ENCODE data around the gene RAB3GAP1.

Gene RAB3GAP1

DNA sequence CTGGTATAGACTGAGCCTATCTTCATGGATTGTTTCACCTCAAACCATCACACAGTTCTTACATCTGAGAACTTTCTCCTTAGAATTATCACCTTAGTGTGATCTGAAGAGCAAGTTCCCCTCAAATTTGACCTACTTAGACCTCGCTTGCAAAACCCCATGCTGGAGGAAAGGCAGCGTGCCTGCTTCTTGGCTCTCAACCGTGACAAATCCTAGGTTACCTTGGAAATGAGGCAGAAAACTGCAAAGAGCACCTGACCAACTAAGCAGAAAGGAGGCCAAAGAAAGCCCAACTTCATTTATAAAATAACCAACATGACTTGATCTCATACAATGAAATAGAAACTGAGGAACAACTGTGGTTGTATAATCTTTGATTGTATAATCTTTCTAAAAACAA is 146.4 kb downstream of the RAB3GAP1 start:
- TF ChIP-seq YY1 (IDR thresholded peaks at IDR 0.05; ENCODE audit: low read depth) = no peak
- TF ChIP-seq CREB1 (IDR thresholded peaks at IDR 0.05; ENCODE audit: low read depth) = no peak
- no peak for TF ChIP-seq TAF1 (IDR thresholded peaks at IDR 0.05; ENCODE audit: low read depth)
- TF ChIP-seq CEBPB (IDR thresholded peaks at IDR 0.05) = no peak
- no peak for TF ChIP-seq EGR1 (IDR thresholded peaks at IDR 0.05)
- no peak for TF ChIP-seq FOXM1 (IDR thresholded peaks at IDR 0.05; ENCODE audit: borderline replicate concordance, low read depth)
- no peak for TF ChIP-seq ZBTB7A (IDR thresholded peaks at IDR 0.05; ENCODE audit: low read depth)
- TF ChIP-seq, protein P1, sequence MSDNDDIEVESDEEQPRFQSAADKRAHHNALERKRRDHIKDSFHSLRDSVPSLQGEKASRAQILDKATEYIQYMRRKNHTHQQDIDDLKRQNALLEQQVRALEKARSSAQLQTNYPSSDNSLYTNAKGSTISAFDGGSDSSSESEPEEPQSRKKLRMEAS (IDR thresholded peaks at IDR 0.05) = no peak
- TF ChIP-seq, protein P2, sequence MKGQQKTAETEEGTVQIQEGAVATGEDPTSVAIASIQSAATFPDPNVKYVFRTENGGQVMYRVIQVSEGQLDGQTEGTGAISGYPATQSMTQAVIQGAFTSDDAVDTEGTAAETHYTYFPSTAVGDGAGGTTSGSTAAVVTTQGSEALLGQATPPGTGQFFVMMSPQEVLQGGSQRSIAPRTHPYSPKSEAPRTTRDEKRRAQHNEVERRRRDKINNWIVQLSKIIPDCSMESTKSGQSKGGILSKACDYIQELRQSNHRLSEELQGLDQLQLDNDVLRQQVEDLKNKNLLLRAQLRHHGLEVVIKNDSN (IDR thresholded peaks at IDR 0.05) = no peak
- no peak for TF ChIP-seq EP300 (IDR thresholded peaks at IDR 0.05; ENCODE audit: borderline replicate concordance)
- no peak for TF ChIP-seq TEAD4 (IDR thresholded peaks at IDR 0.05)
- no peak for TF ChIP-seq TCF12 (IDR thresholded peaks at IDR 0.05; ENCODE audit: low read depth)
- TF ChIP-seq, protein P3, sequence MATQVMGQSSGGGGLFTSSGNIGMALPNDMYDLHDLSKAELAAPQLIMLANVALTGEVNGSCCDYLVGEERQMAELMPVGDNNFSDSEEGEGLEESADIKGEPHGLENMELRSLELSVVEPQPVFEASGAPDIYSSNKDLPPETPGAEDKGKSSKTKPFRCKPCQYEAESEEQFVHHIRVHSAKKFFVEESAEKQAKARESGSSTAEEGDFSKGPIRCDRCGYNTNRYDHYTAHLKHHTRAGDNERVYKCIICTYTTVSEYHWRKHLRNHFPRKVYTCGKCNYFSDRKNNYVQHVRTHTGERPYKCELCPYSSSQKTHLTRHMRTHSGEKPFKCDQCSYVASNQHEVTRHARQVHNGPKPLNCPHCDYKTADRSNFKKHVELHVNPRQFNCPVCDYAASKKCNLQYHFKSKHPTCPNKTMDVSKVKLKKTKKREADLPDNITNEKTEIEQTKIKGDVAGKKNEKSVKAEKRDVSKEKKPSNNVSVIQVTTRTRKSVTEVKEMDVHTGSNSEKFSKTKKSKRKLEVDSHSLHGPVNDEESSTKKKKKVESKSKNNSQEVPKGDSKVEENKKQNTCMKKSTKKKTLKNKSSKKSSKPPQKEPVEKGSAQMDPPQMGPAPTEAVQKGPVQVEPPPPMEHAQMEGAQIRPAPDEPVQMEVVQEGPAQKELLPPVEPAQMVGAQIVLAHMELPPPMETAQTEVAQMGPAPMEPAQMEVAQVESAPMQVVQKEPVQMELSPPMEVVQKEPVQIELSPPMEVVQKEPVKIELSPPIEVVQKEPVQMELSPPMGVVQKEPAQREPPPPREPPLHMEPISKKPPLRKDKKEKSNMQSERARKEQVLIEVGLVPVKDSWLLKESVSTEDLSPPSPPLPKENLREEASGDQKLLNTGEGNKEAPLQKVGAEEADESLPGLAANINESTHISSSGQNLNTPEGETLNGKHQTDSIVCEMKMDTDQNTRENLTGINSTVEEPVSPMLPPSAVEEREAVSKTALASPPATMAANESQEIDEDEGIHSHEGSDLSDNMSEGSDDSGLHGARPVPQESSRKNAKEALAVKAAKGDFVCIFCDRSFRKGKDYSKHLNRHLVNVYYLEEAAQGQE (IDR thresholded peaks at IDR 0.05; ENCODE audit: low read depth) = no peak

DNA sequence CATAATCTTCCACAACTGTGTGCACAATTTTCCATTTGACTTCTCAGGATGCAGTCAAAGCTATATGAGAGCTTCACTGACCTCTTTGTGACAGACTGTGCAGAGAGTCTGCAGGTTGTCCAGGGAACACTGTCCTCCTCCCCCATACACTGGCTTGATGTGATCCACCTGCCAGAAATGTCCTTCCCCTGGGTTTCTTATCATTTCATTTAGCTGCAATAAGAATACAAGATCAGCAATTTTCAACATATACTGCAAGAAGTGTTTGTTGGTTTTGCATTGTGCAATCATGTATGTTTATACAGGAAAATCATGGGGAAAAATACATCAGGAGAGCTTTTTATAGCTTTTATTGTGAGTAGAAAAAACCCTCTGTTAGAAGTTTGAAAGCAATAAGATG is 150.7 kb downstream of the RAB3GAP1 start:
- TF ChIP-seq, protein P1 (IDR thresholded peaks at IDR 0.05) = no peak
- TF ChIP-seq TCF12 (IDR thresholded peaks at IDR 0.05; ENCODE audit: low read depth) = no peak
- no peak for TF ChIP-seq NFIC (IDR thresholded peaks at IDR 0.05)
- no peak for TF ChIP-seq TEAD4 (IDR thresholded peaks at IDR 0.05)
- TF ChIP-seq, protein P3 (IDR thresholded peaks at IDR 0.05; ENCODE audit: low read depth) = no peak
- TF ChIP-seq, protein P2 (IDR thresholded peaks at IDR 0.05) = no peak
- no peak for TF ChIP-seq FOXM1 (IDR thresholded peaks at IDR 0.05; ENCODE audit: borderline replicate concordance, low read depth)
- TF ChIP-seq EGR1 (IDR thresholded peaks at IDR 0.05) = no peak
- TF ChIP-seq YY1 (IDR thresholded peaks at IDR 0.05; ENCODE audit: low read depth) = no peak
- no peak for TF ChIP-seq CREB1 (IDR thresholded peaks at IDR 0.05; ENCODE audit: low read depth)
- no peak for TF ChIP-seq CEBPB (IDR thresholded peaks at IDR 0.05)
- TF ChIP-seq RAD21 (IDR thresholded peaks at IDR 0.05; ENCODE audit: low read depth) = no peak
- no peak for TF ChIP-seq ZBTB7A (IDR thresholded peaks at IDR 0.05; ENCODE audit: low read depth)
- no peak for TF ChIP-seq TAF1 (IDR thresholded peaks at IDR 0.05; ENCODE audit: low read depth)
- no peak for TF ChIP-seq EP300 (IDR thresholded peaks at IDR 0.05; ENCODE audit: borderline replicate concordance)

DNA sequence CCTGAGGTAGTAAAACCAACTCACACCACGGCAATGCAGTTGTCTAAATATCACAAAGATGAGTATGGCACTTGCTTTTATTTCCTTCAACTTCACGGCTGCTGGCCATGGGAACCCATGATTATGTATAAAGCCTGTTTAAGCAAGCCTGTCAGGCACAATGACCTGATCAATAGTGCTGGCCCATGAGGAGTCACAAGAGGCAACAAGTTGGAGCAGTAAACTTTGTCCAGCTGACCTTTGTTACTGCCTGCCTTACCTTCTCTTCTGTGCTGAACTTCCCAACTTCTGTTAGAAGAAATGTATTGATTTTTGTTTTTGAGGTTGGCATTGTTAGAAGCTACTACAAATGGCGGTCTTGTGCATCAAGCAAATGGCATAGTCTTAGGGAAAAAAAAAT is 151.9 kb downstream of the RAB3GAP1 start:
- TF ChIP-seq CREB1 (IDR thresholded peaks at IDR 0.05; ENCODE audit: low read depth) (no peak), RAD21 (IDR thresholded peaks at IDR 0.05; ENCODE audit: low read depth) (no peak)

DNA sequence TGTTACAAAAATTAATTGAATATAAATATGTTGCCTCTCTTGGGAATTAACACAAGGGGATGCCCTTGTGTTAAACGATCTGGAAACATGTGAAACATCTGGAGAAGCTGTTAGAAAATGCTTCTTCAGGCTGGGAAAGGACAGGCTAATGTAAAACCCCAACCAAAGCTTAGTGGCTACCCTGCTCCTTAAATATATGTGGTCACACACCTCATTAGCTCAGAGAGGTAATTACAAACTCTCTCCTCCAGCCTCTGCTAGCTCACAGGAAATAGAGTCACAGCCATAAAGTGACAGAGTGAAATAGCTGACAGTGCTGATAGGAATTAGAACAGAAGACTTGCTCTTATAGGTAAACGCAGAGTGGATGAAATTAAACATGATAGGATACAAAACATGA is 155.9 kb downstream of the RAB3GAP1 start:
- TF ChIP-seq NFIC (IDR thresholded peaks at IDR 0.05) (no peak), CREB1 (IDR thresholded peaks at IDR 0.05; ENCODE audit: low read depth) (no peak), TEAD4 (IDR thresholded peaks at IDR 0.05) (no peak), TAF1 (IDR thresholded peaks at IDR 0.05; ENCODE audit: low read depth) (no peak), RAD21 (IDR thresholded peaks at IDR 0.05; ENCODE audit: low read depth) (no peak), EGR1 (IDR thresholded peaks at IDR 0.05) (no peak), ZBTB7A (IDR thresholded peaks at IDR 0.05; ENCODE audit: low read depth) (no peak), CEBPB (IDR thresholded peaks at IDR 0.05) (no peak), TCF12 (IDR thresholded peaks at IDR 0.05; ENCODE audit: low read depth) (no peak)
- TF ChIP-seq, protein P3 (IDR thresholded peaks at IDR 0.05; ENCODE audit: low read depth) = no peak
- TF ChIP-seq, protein P1 (IDR thresholded peaks at IDR 0.05) = no peak
- TF ChIP-seq, protein P2 (IDR thresholded peaks at IDR 0.05) = no peak
